SH-SY5Y (cell line): ENCODE data around the gene SLC22A4.

ENCODE experiments used
- GATA2 ChIP-seq: IDR thresholded peaks from 2 replicates; pipeline ENCODE4 v1.6.1; 2011; ENCODE audit warnings: mild to moderate bottlenecking, low read depth, low read length
- GATA3 ChIP-seq: IDR thresholded peaks from 2 replicates; pipeline ENCODE4 v1.6.1; 2011; ENCODE audit warnings: low read depth, mild to moderate bottlenecking, low read length, moderate library complexity

DNA sequence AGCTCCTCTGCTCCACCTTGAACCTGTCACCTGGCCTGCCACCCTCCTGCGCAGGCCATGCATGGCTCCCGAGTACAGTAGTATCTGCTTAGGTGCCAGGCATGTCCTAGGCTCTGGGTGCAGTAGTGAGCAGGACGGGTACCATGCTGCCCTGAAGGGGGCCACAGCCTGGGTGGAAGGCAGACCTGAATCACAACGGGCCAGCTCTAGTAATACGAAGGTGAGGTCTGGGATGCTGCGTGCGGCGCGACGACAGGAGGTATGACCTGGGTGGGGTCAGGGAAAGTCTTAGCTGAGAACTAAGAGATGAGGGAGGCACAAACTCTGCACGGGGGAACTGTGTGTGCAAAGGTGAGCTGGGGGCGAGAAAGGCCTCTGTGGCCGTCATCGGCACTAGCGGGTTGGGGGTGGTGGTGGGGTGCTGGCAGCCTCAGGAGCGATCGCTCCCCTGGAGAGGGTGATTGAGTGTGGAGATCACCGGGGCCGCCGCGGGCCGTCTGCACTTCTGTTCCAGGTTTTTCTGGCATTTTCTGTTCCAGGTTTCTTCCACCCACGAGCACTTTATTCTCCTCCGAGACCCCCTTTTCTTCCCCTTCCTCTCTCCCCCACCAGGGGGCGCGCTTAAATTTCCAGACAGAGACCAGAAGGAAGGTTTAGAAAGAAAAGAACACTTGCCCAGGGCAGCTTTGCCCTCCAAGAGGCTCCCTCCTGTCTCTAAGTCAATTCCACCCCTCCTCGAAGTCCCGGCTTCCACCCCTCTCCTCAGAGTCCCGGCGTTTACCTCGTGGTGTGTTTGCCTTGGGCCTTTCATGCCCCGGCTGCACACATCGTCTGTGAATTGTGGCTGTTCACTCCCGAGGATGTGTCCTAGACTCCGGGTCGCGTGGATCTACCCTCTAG is 21.6 kb upstream of the SLC22A4 start:
- TF ChIP-seq GATA3 (no peak), GATA2 (no peak)
